ENCODE results near the gene C5orf34.
"Not testable (repeated sequence)": the region's sequence is repeated elsewhere in the genome, so short reads cannot be mapped to it uniquely, and the experiment has no call there.

The C5orf34 gene

GRCh38 chr5:43469671-43470391 lies 45.1 kb downstream of the C5orf34 start:
- no peak overlapping the region for H3K4me3 ChIP-seq (ENCODE audit: low read depth in 1 of 2, low read length in 2 of 2)
- no peaks in the 10 kb centered on the region for H3K27me3 ChIP-seq (ENCODE audit: low read depth, low read length)
- H3K9me3 ChIP-seq (ENCODE audit: control insufficient read depth in 1 of 2, low read length in 2 of 2): peaks cover 0 to 18% of the 10 kb centered on the region in 2 donors
- no peaks in the 10 kb centered on the region for H3K4me1 ChIP-seq (ENCODE audit: control insufficient read depth in 1 of 2, insufficient read depth in 2 of 2, low read length in 2 of 2)
- H3K36me3 ChIP-seq (ENCODE audit: control insufficient read depth in 1 of 2, insufficient read depth in 2 of 2, low read length in 2 of 2): peaks cover 0 to 20% of the 10 kb centered on the region in 2 donors
- no peak overlapping the region for H3K27ac ChIP-seq (ENCODE audit: low read length)

- H3K27me3 ChIP-seq (ENCODE audit: low read depth, low read length): no peaks in the 10 kb centered on the region
- peaks cover 0 to 18% of the 10 kb centered on the region in 2 donors for H3K9me3 ChIP-seq (ENCODE audit: control insufficient read depth in 1 of 2, low read length in 2 of 2)
- H3K27ac ChIP-seq (ENCODE audit: low read length): no peak overlapping the region
- no peak overlapping the region for H3K4me3 ChIP-seq (ENCODE audit: low read depth in 1 of 2, low read length in 2 of 2)
- peaks cover 0 to 20% of the 10 kb centered on the region in 2 donors for H3K36me3 ChIP-seq (ENCODE audit: control insufficient read depth in 1 of 2, insufficient read depth in 2 of 2, low read length in 2 of 2)
- no peaks in the 10 kb centered on the region for H3K4me1 ChIP-seq (ENCODE audit: control insufficient read depth in 1 of 2, insufficient read depth in 2 of 2, low read length in 2 of 2)
Observed at GRCh38 chr5:43467100-43467499, 47.8 kb downstream of the C5orf34 start.

- H3K9me3 ChIP-seq (ENCODE audit: control insufficient read depth in 1 of 2, low read length in 2 of 2): peaks cover 0 to 18% of the 10 kb centered on the region in 2 donors
- H3K27me3 ChIP-seq (ENCODE audit: low read depth, low read length); H3K27ac ChIP-seq (ENCODE audit: low read length); H3K4me1 ChIP-seq (ENCODE audit: control insufficient read depth in 1 of 2, insufficient read depth in 2 of 2, low read length in 2 of 2); H3K4me3 ChIP-seq (ENCODE audit: low read depth in 1 of 2, low read length in 2 of 2): not testable (repeated sequence)
- peaks cover 0 to 20% of the 10 kb centered on the region in 2 donors for H3K36me3 ChIP-seq (ENCODE audit: control insufficient read depth in 1 of 2, insufficient read depth in 2 of 2, low read length in 2 of 2)
Observed at GRCh38 chr5:43465455-43465854, 49.5 kb downstream of the C5orf34 start.

- peaks cover 0 to 8% of the 10 kb centered on the region in 2 donors for H3K36me3 ChIP-seq (ENCODE audit: control insufficient read depth in 1 of 2, insufficient read depth in 2 of 2, low read length in 2 of 2)
- no peaks in the 10 kb centered on the region for H3K4me1 ChIP-seq (ENCODE audit: control insufficient read depth in 1 of 2, insufficient read depth in 2 of 2, low read length in 2 of 2)
- H3K27me3 ChIP-seq (ENCODE audit: low read depth, low read length): no peaks in the 10 kb centered on the region
- H3K9me3 ChIP-seq (ENCODE audit: control insufficient read depth in 1 of 2, low read length in 2 of 2): peaks cover 0 to 5% of the 10 kb centered on the region in 2 donors
- no peak overlapping the region for H3K27ac ChIP-seq (ENCODE audit: low read length)
- H3K4me3 ChIP-seq (ENCODE audit: low read depth in 1 of 2, low read length in 2 of 2): no peak overlapping the region
Observed at GRCh38 chr5:43461066-43461465, 53.9 kb downstream of the C5orf34 start.

- H3K36me3 ChIP-seq (ENCODE audit: control insufficient read depth in 1 of 2, insufficient read depth in 2 of 2, low read length in 2 of 2): peaks cover 0 to 7% of the 10 kb centered on the region in 2 donors
- no peaks in the 10 kb centered on the region for H3K4me1 ChIP-seq (ENCODE audit: control insufficient read depth in 1 of 2, insufficient read depth in 2 of 2, low read length in 2 of 2)
- H3K4me3 ChIP-seq (ENCODE audit: low read depth in 1 of 2, low read length in 2 of 2): no peak overlapping the region
- no peak overlapping the region for H3K27ac ChIP-seq (ENCODE audit: low read length)
- no peaks in the 10 kb centered on the region for H3K27me3 ChIP-seq (ENCODE audit: low read depth, low read length)
- H3K9me3 ChIP-seq (ENCODE audit: control insufficient read depth in 1 of 2, low read length in 2 of 2): peaks cover 0 to 3% of the 10 kb centered on the region in 2 donors
Observed at GRCh38 chr5:43456556-43456955, 58.4 kb downstream of the C5orf34 start.

GRCh38 chr5:43441575-43441974 lies 73.4 kb downstream of the C5orf34 start:
- not testable (repeated sequence) for H3K4me1 ChIP-seq (ENCODE audit: control insufficient read depth in 1 of 2, insufficient read depth in 2 of 2, low read length in 2 of 2); H3K9me3 ChIP-seq (ENCODE audit: control insufficient read depth in 1 of 2, low read length in 2 of 2); H3K27me3 ChIP-seq (ENCODE audit: low read depth, low read length); H3K27ac ChIP-seq (ENCODE audit: low read length); H3K4me3 ChIP-seq (ENCODE audit: low read depth in 1 of 2, low read length in 2 of 2)
- peaks cover 0 to 19% of the 10 kb centered on the region in 2 donors for H3K36me3 ChIP-seq (ENCODE audit: control insufficient read depth in 1 of 2, insufficient read depth in 2 of 2, low read length in 2 of 2)

- Histone ChIP-seq H3K27ac (ENCODE audit: low read length) (no peak overlapping the region), H3K9me3 (ENCODE audit: control insufficient read depth in 1 of 2, low read length in 2 of 2) (no peaks in the 10 kb centered on the region), H3K27me3 (ENCODE audit: low read depth, low read length) (no peaks in the 10 kb centered on the region), H3K4me1 (ENCODE audit: control insufficient read depth in 1 of 2, insufficient read depth in 2 of 2, low read length in 2 of 2) (peaks cover 8 to 12% of the 10 kb centered on the region in 2 donors), H3K36me3 (ENCODE audit: control insufficient read depth in 1 of 2, insufficient read depth in 2 of 2, low read length in 2 of 2) (no peaks in the 10 kb centered on the region), H3K4me3 (ENCODE audit: low read depth in 1 of 2, low read length in 2 of 2) (no peak overlapping the region)
Observed at GRCh38 chr5:43437062-43437660, 77.8 kb downstream of the C5orf34 start.
